PC-3 (cell line): Measurements from ENCODE around the gene PAQR4.

Experiments used
- EZH2 ChIP-seq: fragments of 300-600 bp; sonication (generic); IDR thresholded peaks from one replicate; pipeline ENCODE4 v1.6.1; 2017; ENCODE audit warnings: antibody characterized with exemption, mild to moderate bottlenecking, low read length; ENCODE audit not compliant: unreplicated experiment
- EZH2phosphoT487 ChIP-seq: fragments of 300-600 bp; sonication (generic); IDR thresholded peaks from 2 replicates; pipeline ENCODE4 v1.6.1; 2018; ENCODE audit warnings: mild to moderate bottlenecking, antibody characterized with exemption, low read length, borderline replicate concordance
- TF ChIP-seq, protein P1 (sequence below): fragments of 300-600 bp; sonication (generic); conservative IDR thresholded peaks from 2 replicates; pipeline ENCODE4 v1.5.1; 2017; ENCODE audit warnings: antibody characterized with exemption, low read depth, mild to moderate bottlenecking, low read length

DNA sequence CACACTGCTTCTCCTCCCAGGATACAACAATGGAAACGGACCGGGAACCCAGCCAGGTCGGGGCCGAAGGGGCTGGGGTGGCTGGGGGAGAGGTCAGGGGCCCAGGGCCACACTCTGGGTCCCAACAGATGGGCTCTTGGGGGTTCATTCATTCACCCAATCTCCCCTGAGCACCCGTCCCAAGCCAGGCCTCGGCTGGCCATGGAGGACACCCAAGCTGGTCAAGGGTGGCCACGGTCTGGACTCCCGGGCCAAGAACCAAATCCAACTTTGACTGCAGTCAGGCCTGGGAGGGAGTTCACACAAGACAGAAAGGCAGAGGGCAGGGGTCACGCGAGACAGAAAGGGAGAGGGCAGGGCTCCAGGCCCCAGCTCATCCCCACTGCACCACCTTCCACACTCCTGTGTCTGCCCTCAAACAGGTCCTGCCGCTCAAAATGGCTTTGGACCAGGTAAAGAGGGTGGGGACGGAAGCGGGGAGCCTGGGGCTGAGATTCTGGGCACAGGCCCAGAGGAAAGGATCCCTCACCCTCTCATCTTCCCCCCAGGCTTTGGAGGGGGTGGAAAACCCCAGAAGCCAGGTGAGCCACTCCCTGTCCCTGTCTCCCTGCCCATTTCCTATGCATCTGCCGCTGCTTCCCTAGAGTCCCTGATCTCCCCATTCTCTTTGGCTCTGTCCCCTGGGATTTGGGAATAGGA is 23.4 kb downstream of the PAQR4 start:
- TF ChIP-seq EZH2 (no peak), EZH2phosphoT487 (no peak)
- TF ChIP-seq, protein P1, sequence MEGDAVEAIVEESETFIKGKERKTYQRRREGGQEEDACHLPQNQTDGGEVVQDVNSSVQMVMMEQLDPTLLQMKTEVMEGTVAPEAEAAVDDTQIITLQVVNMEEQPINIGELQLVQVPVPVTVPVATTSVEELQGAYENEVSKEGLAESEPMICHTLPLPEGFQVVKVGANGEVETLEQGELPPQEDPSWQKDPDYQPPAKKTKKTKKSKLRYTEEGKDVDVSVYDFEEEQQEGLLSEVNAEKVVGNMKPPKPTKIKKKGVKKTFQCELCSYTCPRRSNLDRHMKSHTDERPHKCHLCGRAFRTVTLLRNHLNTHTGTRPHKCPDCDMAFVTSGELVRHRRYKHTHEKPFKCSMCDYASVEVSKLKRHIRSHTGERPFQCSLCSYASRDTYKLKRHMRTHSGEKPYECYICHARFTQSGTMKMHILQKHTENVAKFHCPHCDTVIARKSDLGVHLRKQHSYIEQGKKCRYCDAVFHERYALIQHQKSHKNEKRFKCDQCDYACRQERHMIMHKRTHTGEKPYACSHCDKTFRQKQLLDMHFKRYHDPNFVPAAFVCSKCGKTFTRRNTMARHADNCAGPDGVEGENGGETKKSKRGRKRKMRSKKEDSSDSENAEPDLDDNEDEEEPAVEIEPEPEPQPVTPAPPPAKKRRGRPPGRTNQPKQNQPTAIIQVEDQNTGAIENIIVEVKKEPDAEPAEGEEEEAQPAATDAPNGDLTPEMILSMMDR, result no peak
